Transverse colon (tissue), 3 donors: ENCODE measurements around the gene CCDC107.

Source experiments
- CTCF ChIP-seq, 5 experiments: fragments of 200-600 bp in 3 of 5; fragments of 450-650 bp in 2 of 5; sonication (generic) in 3 of 5; IDR thresholded peaks; 1 replicate in 2 of 5; 2 replicates in 3 of 5; pipeline ENCODE4 v1.5.1; 2016 to 2017; ENCODE audit warnings: antibody characterized with exemption in 5 of 5, inconsistent platforms in 3 of 5, mild to moderate bottlenecking in 2 of 5, moderate library complexity in 1 of 5
- EP300 ChIP-seq: sonication (generic); formaldehyde crosslinking; IDR thresholded peaks from one replicate; pipeline ENCODE4 v1.6.1; 2017; ENCODE audit warnings: antibody characterized with exemption, low read depth
- POLR2A ChIP-seq: fragments of 450-650 bp; IDR thresholded peaks from one replicate; pipeline ENCODE4 v1.6.1; 2016; ENCODE audit warnings: antibody characterized with exemption, mild to moderate bottlenecking, moderate library complexity

- no peak for TF ChIP-seq CTCF (IDR thresholded peaks at IDR 0.05)
- no peak for TF ChIP-seq EP300
- no peak for TF ChIP-seq POLR2A
Measured at GRCh38 chr9:35675204-35675603, 17.1 kb downstream of the CCDC107 start.
